Thymus (tissue), 11 donors: ENCODE data around the gene LACC1. TPM values are rescaled to one million over a fixed set of nuclear protein-coding genes. Genes with fewer than 3 reads are reported as not detected.

ENCODE experiments used
- DNase-seq, 9 donors: peaks; one replicate each; pipeline ENCODE4 v3.0.0-alpha.2; 2013; ENCODE audit warnings: low spot score in 9 of 9, low read depth in 6 of 9, missing footprints in 1 of 9
- H3K27ac ChIP-seq, 2 donors: one replicate each; pipeline ENCODE4 v1.5.1; 2013; ENCODE audit warnings: control low read depth in 1 of 2, low read depth in 1 of 2, low read length in 1 of 2, mild to moderate bottlenecking in 1 of 2, moderate library complexity in 1 of 2
- H3K27me3 ChIP-seq, 2 donors: one replicate each; pipeline ENCODE4 v1.5.1; 2013; ENCODE audit warnings: low read length in 1 of 2; ENCODE audit not compliant: control insufficient read depth in 2 of 2, insufficient read depth in 1 of 2
- H3K36me3 ChIP-seq, 2 donors: one replicate each; pipeline ENCODE4 v1.5.1; 2013; ENCODE audit warnings: low read length in 1 of 2, mild to moderate bottlenecking in 1 of 2, moderate library complexity in 1 of 2; ENCODE audit not compliant: control insufficient read depth in 2 of 2, insufficient read depth in 2 of 2
- H3K4me1 ChIP-seq, 2 donors: one replicate each; pipeline ENCODE4 v1.5.1; 2013; ENCODE audit warnings: low read length in 2 of 2; ENCODE audit not compliant: control insufficient read depth in 2 of 2, insufficient read depth in 2 of 2
- H3K4me3 ChIP-seq, 2 donors: one replicate each; pipeline ENCODE4 v1.5.1; 2013; ENCODE audit warnings: low read length in 2 of 2, control low read depth in 1 of 2, mild to moderate bottlenecking in 1 of 2
- H3K9me3 ChIP-seq, 2 donors: one replicate each; pipeline ENCODE4 v1.5.1; 2013; ENCODE audit warnings: low read length in 1 of 2, mild to moderate bottlenecking in 1 of 2; ENCODE audit not compliant: control insufficient read depth in 2 of 2, insufficient read depth in 1 of 2
- WGBS: extraction: QIAGEN DNeasy Blood & Tissue Kit; methylation state at CpG from one replicate; pipeline ENCODE4 v1.1.7; 2013; 5-methylcytosine and 5-hydroxymethylcytosine counted together
- polyA plus RNA-seq: library from polyadenylated mRNA; stranded (reverse); fragments of 200-250 nt; gene quantifications from one replicate; pipeline ENCODE4 v1.2.3, GENCODE V29; 2013
- total RNA-seq: library from RNA; stranded (reverse); fragments of 120-200 nt; gene quantifications from one replicate; pipeline ENCODE4 v1.2.4, GENCODE V29; 2013
- donor health status: healthy.

Gene LACC1
- total and polyA plus RNA-seq, 2 donors: 5.8 to 10.3 TPM

- Histone ChIP-seq H3K27me3 (no peaks in the 10 kb centered on the region), H3K9me3 (no peaks in the 10 kb centered on the region), H3K4me3 (no peak overlapping the region), H3K27ac (no peak overlapping the region), H3K4me1 (no peaks in the 10 kb centered on the region), H3K36me3 (no peaks in the 10 kb centered on the region)
- DNase-seq: no peak
- WGBS: 100% methylated on average over 1 of the region's 1 CpG
Observed at GRCh38 chr13:43942286-43942685, 62.6 kb downstream of the LACC1 start.

Other genes starting within 250 kb of the LACC1 start
- gene ENOX1, start 92.9 kb upstream of the LACC1 start, total RNA-seq: 4.0 TPM
- gene ENOX1, start 92.9 kb upstream of the LACC1 start, polyA plus RNA-seq: 5.7 TPM
- gene CCDC122, start 164 bp upstream of the LACC1 start, total RNA-seq: 5.6 TPM
- 11.7 TPM for gene CCDC122, start 164 bp upstream of the LACC1 start, polyA plus RNA-seq